SK-N-SH treated with all-trans-retinoic acid at 6 μM for 48 hours (cell line): ENCODE data around the gene SFRP4.

Source experiments
- ARNTL ChIP-seq: fragments of 450-650 bp; formaldehyde crosslinking; IDR thresholded peaks from 2 replicates; pipeline ENCODE4 v1.5.0; 2020; ENCODE audit warnings: low read depth, mild to moderate bottlenecking, moderate library complexity, borderline replicate concordance
- PATZ1 ChIP-seq: fragments of 250-450 bp; sonication (Bioruptor Pico); IDR thresholded peaks from 2 replicates; pipeline ENCODE4 v1.8.0; 2020; ENCODE audit warnings: mild to moderate bottlenecking, moderate library complexity, borderline replicate concordance
- POU6F1 ChIP-seq: fragments of 250-450 bp; sonication (Bioruptor Pico); IDR thresholded peaks from 2 replicates; pipeline ENCODE4 v1.8.0; 2021; ENCODE audit warnings: low read depth, mild to moderate bottlenecking, moderate library complexity, borderline replicate concordance
- ZFP30 ChIP-seq: fragments of 450-650 bp; formaldehyde crosslinking; IDR thresholded peaks from 2 replicates; pipeline ENCODE4 v1.5.0; 2022; ENCODE audit warnings: mild to moderate bottlenecking, moderate library complexity

- TF ChIP-seq PATZ1 (CRISPR knock-in tag) (no peak), ARNTL (no peak), POU6F1 (CRISPR knock-in tag) (no peak), ZFP30 (no peak)
Measured at GRCh38 chr7:37916673-37917660, at the start of gene SFRP4.
